DOHH2 (cell line): Measurements from ENCODE around the gene PITPNC1.

Experiments used
- H3F3A ChIP-seq: fragments of 200-600 bp; sonication (generic), shearing (Covaris generic); 2 replicates; pipeline ENCODE4 v1.6.0; 2016; ENCODE audit warnings: antibody characterized with exemption, mild to moderate bottlenecking; ENCODE audit not compliant: control insufficient read depth, insufficient read depth
- H3K27ac ChIP-seq: fragments of 200-600 bp; sonication (generic); 2 replicates; pipeline ENCODE4 v1.5.1; 2014; ENCODE audit warnings: low read depth, mild to moderate bottlenecking, low read length, moderate library complexity
- H3K27me3 ChIP-seq: fragments of 200-600 bp; sonication (generic); 2 replicates; pipeline ENCODE4 v1.6.1; 2014; ENCODE audit warnings: mild to moderate bottlenecking, low read length, mixed read lengths; ENCODE audit not compliant: control insufficient read depth
- H3K36me3 ChIP-seq: fragments of 200-600 bp; sonication (generic); 2 replicates; pipeline ENCODE4 v1.6.1; 2014; ENCODE audit warnings: mild to moderate bottlenecking, low read length, moderate library complexity, mixed read lengths; ENCODE audit not compliant: control insufficient read depth
- H3K4me1 ChIP-seq: fragments of 200-600 bp; sonication (generic); 2 replicates; pipeline ENCODE4 v1.6.1; 2014; ENCODE audit warnings: mild to moderate bottlenecking, low read length, mixed read lengths; ENCODE audit not compliant: control insufficient read depth
- H3K4me2 ChIP-seq: fragments of 200-600 bp; sonication (generic); 2 replicates; pipeline ENCODE4 v1.6.0; 2014; ENCODE audit warnings: mild to moderate bottlenecking, low read length, moderate library complexity
- H3K4me3 ChIP-seq: fragments of 200-600 bp; sonication (generic); 2 replicates; pipeline ENCODE4 v1.5.1; 2014; ENCODE audit warnings: mild to moderate bottlenecking, low read length, mixed read lengths
- H3K79me2 ChIP-seq: fragments of 200-600 bp; sonication (generic); 2 replicates; pipeline ENCODE4 v1.6.1; 2014; ENCODE audit warnings: mild to moderate bottlenecking, low read length, mixed read lengths; ENCODE audit not compliant: control insufficient read depth
- H3K9me2 ChIP-seq: fragments of 200-600 bp; sonication (generic); replicated peaks from 2 replicates; pipeline ENCODE4 v1.6.1; 2014; ENCODE audit warnings: mild to moderate bottlenecking, low read length, mixed read lengths; ENCODE audit not compliant: control insufficient read depth
- H3K9me3 ChIP-seq: fragments of 200-600 bp; sonication (generic); 2 replicates; pipeline ENCODE4 v1.6.1; 2014; ENCODE audit warnings: antibody characterized with exemption, low read length, mixed read lengths; ENCODE audit not compliant: control insufficient read depth, insufficient read depth
- H4K20me1 ChIP-seq: fragments of 200-600 bp; sonication (generic); 2 replicates; pipeline ENCODE4 v1.6.0; 2014; ENCODE audit warnings: low read depth, mild to moderate bottlenecking, antibody characterized with exemption, low read length, moderate library complexity; ENCODE audit not compliant: control insufficient read depth, insufficient read depth
- EZH2phosphoT487 ChIP-seq: fragments of 200-600 bp; sonication (generic); IDR thresholded peaks from 2 replicates; pipeline ENCODE4 v1.6.1; 2017; ENCODE audit warnings: borderline replicate concordance, mild to moderate bottlenecking, antibody characterized with exemption, low read length, moderate library complexity, mixed read lengths
- TF ChIP-seq, protein P1 (sequence below): fragments of 200-600 bp; sonication (generic); IDR thresholded peaks from one replicate; pipeline ENCODE4 v1.5.1; 2014; ENCODE audit warnings: antibody characterized with exemption, mild to moderate bottlenecking, low read depth, low read length; ENCODE audit not compliant: poor library complexity, severe bottlenecking

The PITPNC1 gene

GRCh38 chr17:67605256-67605912 lies 228.3 kb downstream of the PITPNC1 start:
- no peaks in the 10 kb centered on the region for H3K9me2 ChIP-seq
- H3F3A ChIP-seq: no peaks in the 10 kb centered on the region
- no peaks in the 10 kb centered on the region for H3K9me3 ChIP-seq
- no peaks in the 10 kb centered on the region for H4K20me1 ChIP-seq
- no peaks in the 10 kb centered on the region for H3K27me3 ChIP-seq
- H3K4me2 ChIP-seq: no peak overlapping the region
- H3K79me2 ChIP-seq: no peaks in the 10 kb centered on the region
- H3K4me1 ChIP-seq: no peaks in the 10 kb centered on the region
- no peak overlapping the region for H3K4me3 ChIP-seq
- no peaks in the 10 kb centered on the region for H3K36me3 ChIP-seq
- no peak for TF ChIP-seq EZH2phosphoT487
- TF ChIP-seq, protein P1, sequence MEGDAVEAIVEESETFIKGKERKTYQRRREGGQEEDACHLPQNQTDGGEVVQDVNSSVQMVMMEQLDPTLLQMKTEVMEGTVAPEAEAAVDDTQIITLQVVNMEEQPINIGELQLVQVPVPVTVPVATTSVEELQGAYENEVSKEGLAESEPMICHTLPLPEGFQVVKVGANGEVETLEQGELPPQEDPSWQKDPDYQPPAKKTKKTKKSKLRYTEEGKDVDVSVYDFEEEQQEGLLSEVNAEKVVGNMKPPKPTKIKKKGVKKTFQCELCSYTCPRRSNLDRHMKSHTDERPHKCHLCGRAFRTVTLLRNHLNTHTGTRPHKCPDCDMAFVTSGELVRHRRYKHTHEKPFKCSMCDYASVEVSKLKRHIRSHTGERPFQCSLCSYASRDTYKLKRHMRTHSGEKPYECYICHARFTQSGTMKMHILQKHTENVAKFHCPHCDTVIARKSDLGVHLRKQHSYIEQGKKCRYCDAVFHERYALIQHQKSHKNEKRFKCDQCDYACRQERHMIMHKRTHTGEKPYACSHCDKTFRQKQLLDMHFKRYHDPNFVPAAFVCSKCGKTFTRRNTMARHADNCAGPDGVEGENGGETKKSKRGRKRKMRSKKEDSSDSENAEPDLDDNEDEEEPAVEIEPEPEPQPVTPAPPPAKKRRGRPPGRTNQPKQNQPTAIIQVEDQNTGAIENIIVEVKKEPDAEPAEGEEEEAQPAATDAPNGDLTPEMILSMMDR: no peak
- H3K27ac ChIP-seq: no peak overlapping the region

DNA sequence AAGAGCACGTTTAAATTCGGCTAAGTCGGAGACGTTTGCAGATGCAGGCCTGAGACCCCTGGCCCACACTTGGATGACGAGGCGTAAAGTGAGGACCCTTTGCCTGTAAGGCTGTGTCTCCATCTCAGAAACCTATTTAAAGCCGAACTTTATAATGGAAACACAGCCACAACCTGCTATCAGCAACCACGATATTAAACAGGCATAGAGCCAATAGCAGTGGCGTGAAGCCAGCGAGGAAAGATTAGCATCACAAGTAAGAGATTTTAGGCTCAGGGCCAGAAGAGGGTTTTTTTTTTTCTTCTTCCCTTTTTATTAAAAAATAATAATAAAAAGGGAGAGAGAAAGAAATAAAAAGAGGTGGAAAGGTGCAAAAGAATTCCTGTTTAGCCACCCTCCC lies 229.4 kb downstream of the PITPNC1 start:
- H3K79me2 ChIP-seq: no peaks in the 10 kb centered on the region
- no peak overlapping the region for H3K4me2 ChIP-seq
- no peaks in the 10 kb centered on the region for H3K4me1 ChIP-seq
- no peaks in the 10 kb centered on the region for H3K9me2 ChIP-seq
- TF ChIP-seq, protein P1: no peak
- no peak for TF ChIP-seq EZH2phosphoT487
- H3K27me3 ChIP-seq: no peaks in the 10 kb centered on the region
- H3K36me3 ChIP-seq: no peaks in the 10 kb centered on the region
- H3K27ac ChIP-seq: no peak overlapping the region
- H4K20me1 ChIP-seq: no peaks in the 10 kb centered on the region
- no peaks in the 10 kb centered on the region for H3F3A ChIP-seq
- H3K4me3 ChIP-seq: no peak overlapping the region
- H3K9me3 ChIP-seq: no peaks in the 10 kb centered on the region

DNA sequence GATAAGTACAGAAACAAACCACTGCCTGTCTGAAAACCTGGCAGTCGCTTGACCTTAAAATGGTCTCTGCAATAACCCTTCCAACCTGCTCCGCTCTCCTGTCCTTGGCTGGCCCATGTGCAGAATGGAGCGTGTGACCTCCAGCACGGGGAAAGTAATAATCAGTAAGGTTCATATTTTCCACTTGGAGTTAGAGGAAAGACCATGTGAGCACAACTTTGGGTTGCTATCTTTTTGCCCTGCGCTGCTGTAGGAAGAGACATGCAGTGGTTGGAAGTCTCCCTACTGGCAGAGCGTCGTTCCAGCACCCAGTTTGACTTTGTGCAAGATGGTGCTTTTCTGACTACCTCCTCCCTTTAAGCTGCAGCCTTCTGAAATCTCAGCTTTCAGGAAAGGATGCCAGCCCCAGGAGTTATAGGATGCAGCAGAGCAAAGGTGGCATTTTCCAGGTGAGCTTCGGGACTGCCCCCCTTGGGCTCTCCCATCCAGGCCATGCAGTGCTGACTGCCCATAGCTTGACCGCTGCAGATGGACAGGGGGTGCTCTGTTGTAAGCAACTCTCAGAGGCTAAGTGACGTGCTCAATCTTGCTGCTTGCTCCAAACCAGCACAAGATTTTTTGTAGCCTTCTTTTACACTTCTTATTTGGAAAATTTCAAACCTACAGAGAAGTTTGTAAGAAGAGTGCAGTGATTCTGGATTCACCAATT lies 230.0 kb downstream of the PITPNC1 start:
- H3K79me2 ChIP-seq: no peaks in the 10 kb centered on the region
- no peaks in the 10 kb centered on the region for H3K27me3 ChIP-seq
- no peak overlapping the region for H3K27ac ChIP-seq
- TF ChIP-seq EZH2phosphoT487: no peak
- TF ChIP-seq, protein P1: no peak
- H3K4me2 ChIP-seq: no peak overlapping the region
- H3F3A ChIP-seq: no peaks in the 10 kb centered on the region
- no peaks in the 10 kb centered on the region for H3K9me3 ChIP-seq
- no peaks in the 10 kb centered on the region for H3K4me1 ChIP-seq
- H3K36me3 ChIP-seq: no peaks in the 10 kb centered on the region
- no peaks in the 10 kb centered on the region for H3K9me2 ChIP-seq
- H3K4me3 ChIP-seq: no peak overlapping the region
- H4K20me1 ChIP-seq: no peaks in the 10 kb centered on the region
